Amniotic epithelial cell (primary cell): ENCODE measurements around the gene DOCK9.
A peak's percentile ranks its signal among the peaks of the same experiment; 100 is the strongest.
"Not testable (repeated sequence)": the region's sequence is repeated elsewhere in the genome, so short reads cannot be mapped to it uniquely, and the experiment has no call there.

ENCODE experiments used
- DNase-seq: peaks from one replicate; pipeline ENCODE4 v3.0.0-alpha.2; 2010; ENCODE audit warnings: low read depth

Gene DOCK9

DNA sequence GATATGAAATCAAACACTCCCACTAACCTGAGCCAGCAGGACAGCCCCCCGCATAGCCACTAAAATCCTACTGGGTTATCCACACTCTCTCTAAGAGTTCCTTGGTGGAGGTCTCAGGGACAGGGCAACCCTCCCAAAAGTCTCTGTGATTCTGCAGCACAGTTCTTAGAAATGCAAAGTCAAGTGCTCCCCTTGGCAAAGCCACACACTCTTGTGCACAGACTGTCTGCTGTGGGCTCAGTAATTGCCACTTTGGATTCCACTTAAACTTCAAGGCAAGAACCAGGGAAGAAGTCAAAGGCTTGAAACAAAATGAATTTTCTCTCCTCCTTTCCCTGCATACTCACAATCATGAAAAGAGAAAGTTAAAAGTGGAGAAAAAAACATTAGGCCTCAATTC, 61.5 kb downstream of the DOCK9 start:
- DNase-seq: no peak

DNA sequence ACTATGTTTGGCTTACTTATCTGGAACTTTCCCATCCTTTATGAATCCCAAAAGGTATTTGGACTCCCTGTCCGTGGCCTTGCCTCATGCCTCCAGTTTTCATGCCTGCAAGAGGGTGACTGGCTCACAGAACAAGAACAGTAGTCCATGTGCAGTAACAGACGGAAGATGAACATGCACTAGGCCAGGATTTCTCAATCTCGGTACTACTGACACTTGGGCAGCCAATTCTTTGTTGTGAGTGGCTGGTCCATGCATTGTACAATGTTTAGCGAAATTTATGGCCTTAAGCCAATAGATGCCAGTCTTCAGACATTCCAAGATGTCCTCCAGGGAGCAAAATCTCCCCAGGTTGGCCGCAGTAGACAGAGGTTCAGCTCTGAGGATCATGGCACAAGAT, 61.9 kb downstream of the DOCK9 start:
- DNase-seq: no peak

DNA sequence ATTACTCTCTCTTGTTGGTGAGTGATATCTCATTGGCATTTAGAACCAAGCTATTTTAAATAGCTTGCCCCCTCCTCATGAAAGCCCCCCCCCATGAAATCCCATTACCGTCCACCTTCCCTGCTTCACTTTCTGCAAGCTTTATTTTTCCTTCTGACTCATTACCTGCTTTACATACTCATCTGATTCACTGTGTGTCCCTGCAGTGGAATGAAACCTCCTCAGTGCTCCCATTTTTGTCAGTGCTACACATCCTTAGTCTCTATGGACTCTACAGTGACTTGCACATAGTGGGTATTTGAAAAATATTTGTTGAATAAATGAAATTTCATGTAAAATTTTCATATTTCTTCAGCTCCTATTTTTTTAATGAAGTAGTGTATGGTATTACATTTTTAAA, 62.3 kb downstream of the DOCK9 start:
- no peak for DNase-seq

- no peak for DNase-seq
Observed at GRCh38 chr13:98913741-98914140, 64.1 kb downstream of the DOCK9 start.

DNA sequence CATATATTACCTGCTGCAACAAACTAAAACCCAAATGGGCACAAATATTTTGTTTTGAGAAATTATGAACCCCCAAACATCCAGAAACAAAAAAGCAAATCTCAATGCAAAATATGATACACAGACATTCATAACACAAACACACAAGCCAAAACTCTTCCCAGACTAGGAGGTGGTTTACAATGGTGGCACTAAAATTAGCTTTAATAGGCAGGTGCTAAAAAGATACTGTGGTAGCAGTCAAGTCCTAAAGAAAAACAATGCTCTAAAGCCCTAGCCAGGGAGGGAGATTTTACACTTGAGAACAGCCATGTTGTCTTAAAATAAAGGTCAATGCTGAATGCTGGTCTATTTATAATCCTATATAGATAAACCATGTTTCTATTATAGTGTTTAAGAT, 65.0 kb downstream of the DOCK9 start:
- no peak for DNase-seq

- peak; percentile 67 for DNase-seq
Observed at GRCh38 chr13:98910501-98910951, 67.3 kb downstream of the DOCK9 start.

GRCh38 chr13:98909016-98909415, 68.8 kb downstream of the DOCK9 start:
- no peak for DNase-seq

GRCh38 chr13:98906746-98907502, 70.9 kb downstream of the DOCK9 start:
- no peak for DNase-seq

- no peak for DNase-seq
Observed at GRCh38 chr13:98905199-98905598, 72.7 kb downstream of the DOCK9 start.

DNA sequence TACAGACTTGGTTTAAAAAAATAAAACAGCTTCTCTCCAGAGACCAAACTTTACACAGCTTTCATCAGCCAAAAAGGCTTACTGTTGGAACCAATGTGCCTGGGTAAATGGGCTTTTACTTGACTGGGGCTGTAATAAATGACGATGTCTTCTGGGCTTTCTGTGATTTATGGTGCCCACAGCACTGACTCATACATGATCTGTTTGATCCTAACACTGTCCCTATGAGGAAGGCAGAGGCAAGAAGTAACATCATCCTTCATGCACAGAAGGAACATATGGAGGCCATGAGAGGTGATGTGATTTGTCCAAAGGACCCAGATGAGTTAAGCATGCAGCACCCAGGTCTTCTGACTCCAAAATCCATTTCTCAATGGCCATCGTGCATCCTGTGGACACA, 77.4 kb downstream of the DOCK9 start:
- DNase-seq: peak; percentile 27

DNA sequence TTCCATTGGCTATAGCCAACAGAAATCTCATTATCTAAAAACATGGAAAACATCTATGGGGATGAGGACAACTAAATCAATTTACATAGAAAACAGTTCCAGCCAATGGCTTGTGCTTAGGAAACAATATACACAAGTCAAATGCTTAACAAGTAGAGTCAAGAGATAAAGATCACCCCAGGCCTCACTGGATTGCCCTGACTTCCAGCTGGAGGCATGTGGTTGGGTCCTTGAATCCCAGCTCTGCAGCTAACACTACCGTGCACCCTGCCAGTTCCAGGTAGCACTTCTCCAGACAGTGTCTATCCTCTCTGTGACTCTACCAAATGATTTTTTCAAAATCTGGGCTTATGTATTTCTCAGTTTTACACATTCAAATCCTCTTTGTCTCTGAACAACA, 80.2 kb downstream of the DOCK9 start:
- no peak for DNase-seq

- DNase-seq: peak; percentile 23
Observed at GRCh38 chr13:98896868-98897144, 81.1 kb downstream of the DOCK9 start.

GRCh38 chr13:98896083-98896867, 81.6 kb downstream of the DOCK9 start:
- no peak for DNase-seq

DNA sequence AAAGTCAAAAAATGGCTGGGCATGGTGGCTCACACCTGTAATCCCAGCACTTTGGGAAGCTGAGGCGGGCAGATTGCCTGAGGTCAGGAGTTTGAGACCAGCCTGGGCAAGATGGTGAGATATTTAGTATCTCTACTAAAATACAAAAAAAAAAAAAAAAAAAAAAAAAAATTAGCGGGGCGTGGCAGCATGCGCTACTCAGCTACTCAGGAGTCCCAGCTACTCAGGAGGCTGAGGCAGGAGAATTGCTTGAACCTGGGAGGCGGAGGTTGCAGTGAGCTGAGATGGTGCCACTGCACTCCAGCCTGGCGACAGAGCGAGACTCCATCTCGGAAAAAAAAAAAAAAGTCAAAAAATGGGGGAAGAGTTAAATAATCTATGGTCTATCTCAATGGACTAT, 83.0 kb downstream of the DOCK9 start:
- not testable (repeated sequence) for DNase-seq

DNA sequence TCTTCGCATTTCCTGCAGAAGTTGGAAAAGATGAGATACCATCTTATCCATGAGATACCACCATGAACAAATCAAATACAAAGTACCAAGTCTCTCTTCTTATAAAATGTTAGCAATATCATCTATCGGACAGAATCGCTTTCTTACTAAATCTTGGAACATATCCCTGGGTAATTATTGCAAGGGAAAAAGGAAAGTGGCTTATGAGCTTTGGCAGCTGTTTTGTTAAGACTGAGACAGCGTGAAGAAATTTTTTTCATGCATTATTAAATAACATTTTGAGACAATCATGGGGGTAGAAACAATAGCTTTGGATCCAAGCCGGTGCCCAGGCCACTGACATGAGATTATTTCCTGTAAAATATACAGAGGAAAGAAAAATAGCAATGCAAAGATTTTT, 84.5 kb downstream of the DOCK9 start:
- DNase-seq: no peak

DNA sequence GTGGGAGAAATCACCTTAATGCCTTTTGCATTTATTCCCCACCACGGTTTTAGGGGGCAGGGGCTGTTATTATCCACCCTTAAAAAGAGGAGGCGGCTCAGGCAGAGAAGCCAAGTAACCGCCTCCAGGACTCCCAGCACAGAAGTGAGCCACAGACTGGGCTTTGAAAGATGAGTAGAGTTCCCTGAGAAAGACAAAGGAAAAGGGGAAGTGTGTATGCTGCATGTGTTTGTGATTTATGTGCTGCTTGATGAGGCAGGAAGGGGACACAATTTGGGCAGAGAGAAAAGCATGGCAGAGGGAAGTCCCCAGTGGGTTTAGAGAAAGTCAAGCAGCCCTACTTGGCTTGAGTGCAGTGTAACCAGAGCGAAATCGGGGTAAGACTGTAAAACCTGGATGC, 85.0 kb downstream of the DOCK9 start:
- DNase-seq: no peak

DNA sequence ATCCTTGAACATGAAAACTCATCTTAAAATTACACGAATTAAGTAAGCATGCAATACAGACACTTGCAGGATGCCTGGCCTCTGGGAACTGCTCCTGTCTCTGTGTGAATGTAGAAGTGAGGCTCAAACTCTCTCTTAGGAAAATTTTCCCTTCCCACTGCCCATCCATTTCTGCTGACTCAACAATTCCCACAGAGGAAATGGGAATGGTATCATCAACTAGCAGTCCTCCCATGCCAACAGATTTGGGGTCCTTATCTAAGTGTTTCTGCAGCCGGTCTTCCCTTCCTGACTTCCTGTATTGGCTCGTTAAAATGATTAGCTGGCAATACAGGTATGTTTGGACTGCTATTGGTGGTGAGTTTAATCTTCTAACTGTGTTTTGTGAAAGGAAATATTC, 85.8 kb downstream of the DOCK9 start:
- no peak for DNase-seq

DNA sequence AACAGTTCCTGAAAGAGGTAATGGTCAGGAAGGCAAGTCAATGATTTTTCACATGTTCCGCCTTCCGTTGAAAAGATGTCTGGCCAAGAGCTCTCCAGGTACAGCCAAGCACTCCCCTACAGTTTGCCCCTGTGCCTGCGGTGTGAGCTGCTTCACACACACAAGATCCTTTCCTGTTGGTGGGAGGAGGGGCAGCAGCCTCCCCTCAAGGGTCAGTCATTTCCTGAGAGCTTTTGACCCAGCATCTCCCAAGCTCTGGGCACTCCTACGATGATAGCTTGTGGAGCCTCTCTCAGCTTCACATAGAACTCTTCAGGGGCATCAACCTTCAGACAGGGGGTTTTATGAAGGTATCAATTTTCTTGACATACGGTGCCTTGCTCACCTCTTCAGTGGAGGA, 86.9 kb downstream of the DOCK9 start:
- no peak for DNase-seq

DNA sequence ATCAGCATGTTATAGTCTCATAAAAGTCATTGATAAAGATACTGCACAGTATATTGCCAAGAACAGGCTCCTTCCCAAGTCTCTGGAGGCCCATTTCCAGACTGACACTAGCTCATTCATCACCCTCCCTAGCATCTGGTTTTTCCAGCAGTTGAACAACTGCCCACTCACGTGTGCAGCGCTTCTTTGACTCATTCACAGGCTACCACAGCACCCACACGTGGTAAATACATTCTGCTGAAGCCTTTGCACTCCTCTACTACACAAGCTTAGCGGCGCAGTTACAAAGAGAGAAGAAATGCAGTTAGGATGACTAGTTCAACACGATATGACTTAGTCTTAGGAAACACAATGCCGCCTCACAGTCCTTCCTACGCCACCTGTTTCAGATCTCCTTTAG, 87.7 kb downstream of the DOCK9 start:
- DNase-seq: peak; percentile 98

- no peak for DNase-seq
Observed at GRCh38 chr13:98889419-98890085, 88.3 kb downstream of the DOCK9 start.

DNA sequence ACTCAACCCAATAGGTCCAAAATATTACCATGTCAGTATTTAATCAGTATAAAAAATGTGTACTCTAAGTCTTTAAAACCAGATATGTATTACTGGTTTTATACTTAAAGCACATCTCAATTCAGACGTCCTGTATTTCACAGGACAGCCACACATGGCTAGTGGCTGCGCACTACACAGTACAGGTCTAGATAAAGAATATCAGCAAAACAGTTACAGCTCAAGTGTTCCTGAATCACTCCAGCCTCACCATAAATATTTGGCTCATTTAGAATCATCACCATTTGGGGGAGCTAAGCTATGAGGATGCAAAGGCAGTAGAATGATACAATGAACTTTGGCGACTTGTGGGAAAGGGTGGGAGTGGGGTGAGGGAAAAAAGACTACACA, 89.0 kb downstream of the DOCK9 start:
- no peak for DNase-seq

GRCh38 chr13:98888222-98888889, 89.5 kb downstream of the DOCK9 start:
- no peak for DNase-seq
